ENCODE measurements around the gene BRI3.

DNA sequence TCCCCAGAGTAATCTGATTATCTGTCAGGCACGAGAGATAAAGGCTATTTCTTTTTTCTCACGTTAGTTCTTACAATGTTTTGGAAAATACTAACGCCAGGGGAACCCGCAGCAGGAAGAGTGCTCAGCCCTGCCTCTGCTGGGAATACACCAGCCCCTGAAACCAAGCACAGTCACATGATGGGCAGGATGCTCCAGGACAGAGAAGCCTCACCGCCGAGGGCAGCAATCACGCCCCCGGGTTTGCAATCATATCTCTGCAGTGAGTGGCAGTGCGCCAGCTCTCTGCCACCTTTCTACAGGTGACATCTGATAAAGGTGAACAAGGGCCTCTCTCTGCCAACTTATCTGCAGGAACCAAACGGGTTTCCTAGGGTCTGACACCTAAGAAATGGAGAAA is 39.8 kb downstream of the BRI3 start:
- TF ChIP-seq HNRNPH1 (optimal IDR thresholded peaks at IDR 0.05; ENCODE audit: low read depth, low read length): no peak
- TF ChIP-seq GTF2F1 (IDR thresholded peaks at IDR 0.05; ENCODE audit: low read depth, low read length): no peak
- TF ChIP-seq FOXA3 (CRISPR knock-in tag; conservative IDR thresholded peaks at IDR 0.05 in 1 of 2, IDR thresholded peaks at IDR 0.05 in 1 of 2): no peak
- TF ChIP-seq JUND (IDR thresholded peaks at IDR 0.05; ENCODE audit: borderline replicate concordance, low read depth, low read length): no peak
- TF ChIP-seq JUND (tag; IDR thresholded peaks at IDR 0.05; ENCODE audit: borderline replicate concordance, low read depth, low read length): no peak
- TF ChIP-seq, protein P1, sequence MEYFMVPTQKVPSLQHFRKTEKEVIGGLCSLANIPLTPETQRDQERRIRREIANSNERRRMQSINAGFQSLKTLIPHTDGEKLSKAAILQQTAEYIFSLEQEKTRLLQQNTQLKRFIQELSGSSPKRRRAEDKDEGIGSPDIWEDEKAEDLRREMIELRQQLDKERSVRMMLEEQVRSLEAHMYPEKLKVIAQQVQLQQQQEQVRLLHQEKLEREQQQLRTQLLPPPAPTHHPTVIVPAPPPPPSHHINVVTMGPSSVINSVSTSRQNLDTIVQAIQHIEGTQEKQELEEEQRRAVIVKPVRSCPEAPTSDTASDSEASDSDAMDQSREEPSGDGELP (CRISPR knock-in tag; IDR thresholded peaks at IDR 0.05; ENCODE audit: borderline replicate concordance): no peak
- TF ChIP-seq CTCF (IDR thresholded peaks at IDR 0.05 in 2 of 3, conservative IDR thresholded peaks at IDR 0.05 in 1 of 3; ENCODE audit: insufficient read depth in 2 of 3, low read depth in 1 of 3, low read length in 3 of 3): no peak
- TF ChIP-seq RFX1 (IDR thresholded peaks at IDR 0.05): no peak
- TF ChIP-seq TCF7L2 (IDR thresholded peaks at IDR 0.05; ENCODE audit: low read depth, low read length): no peak
